ENCODE results near the gene MDH2. TPM values are rescaled to one million over a fixed set of nuclear protein-coding genes. Genes with fewer than 3 reads are reported as not detected.

Gene MDH2
- total and polyA plus RNA-seq, 10 of the 15 experiments (the other 5 are each of a cell fraction or from before 2014, with no cell fraction given): 106 to 530 (median 202) TPM

GRCh38 chr7:76051840-76052239 lies 3.9 kb downstream of the MDH2 start:
- H3K27me3 ChIP-seq (replicated peaks in 1 of 2; ENCODE audit: control insufficient read depth in 2 of 2, insufficient read depth in 2 of 2, low read length in 1 of 2): no peaks in the 10 kb centered on the region
- ChIA-PET RAD21 (ENCODE audit: unreplicated experiment) (no interaction called here), CTCF (interaction anchor here (1.6 kb wide), 1 partner anchor 32 kb away, joined by 4 read pairs; no protein-coding TSS in a partner anchor), SMC1A (ENCODE audit: uncharacterized antibody, unreplicated experiment) (interaction anchor here (1.0 kb wide), 1 partner anchor 32 kb away, joined by 3 read pairs; no protein-coding TSS in a partner anchor), POLR2A (interaction anchor here (1.5 kb wide), 1 partner anchor 137 kb away, joined by 3 read pairs; the partner anchor contains the start of gene POR)
- in situ Hi-C loops (cut with MboI) (no loop called here), intact Hi-C loops (cut with micrococcal nuclease; ENCODE audit: unreplicated experiment) (no loop called here)
- DNase-seq (ENCODE audit: low read depth, low spot score) (no peak), ATAC-seq (no peak), FAIRE-seq (no peak)
- H3K9ac ChIP-seq (ENCODE audit: control insufficient read depth, insufficient read depth, low read length): no peak overlapping the region
- H3K4me3 ChIP-seq: no peak overlapping the region
- H3K27ac ChIP-seq (ENCODE audit: control insufficient read depth, insufficient read depth): no peak overlapping the region
- H4K20me1 ChIP-seq (ENCODE audit: control insufficient read depth, insufficient read depth): peaks cover 9% of the 10 kb centered on the region; the same call in 1 of the 2 replicates
- peaks cover 77% of the 10 kb centered on the region for H3K79me2 ChIP-seq (ENCODE audit: control insufficient read depth, insufficient read depth, low read length)
- peak overlapping the region; percentile 43 for H3K4me2 ChIP-seq (ENCODE audit: control insufficient read depth, insufficient read depth)
- 100% methylated on average over 4 of the region's 4 CpGs for WGBS (ENCODE audit: insufficient coverage, insufficient replicate concordance, low lambda C conversion rate, missing lambda C conversion rate)
- no TSS peak for BruUV-seq (replicated peaks)
- peaks cover 18% of the 10 kb centered on the region for H3K4me1 ChIP-seq (ENCODE audit: control insufficient read depth, insufficient read depth, low read length)
- no peaks in the 10 kb centered on the region for H3K9me3 ChIP-seq (replicated peaks; ENCODE audit: control insufficient read depth, insufficient read depth, low read length)
- no peak overlapping the region for H2AFZ ChIP-seq (ENCODE audit: control insufficient read depth, low read depth, low read length)
- H3K36me3 ChIP-seq (ENCODE audit: control insufficient read depth in 2 of 2, insufficient read depth in 2 of 2, low read length in 1 of 2): peaks cover 6 to 33% of the 10 kb centered on the region in 2 experiments
- no peak for TF ChIP-seq E4F1 (IDR thresholded peaks at IDR 0.05; ENCODE audit: borderline replicate concordance, partially characterized antibody)
- TF ChIP-seq ZNF592 (IDR thresholded peaks at IDR 0.05): no peak
- no peak for TF ChIP-seq EZH2 (IDR thresholded peaks at IDR 0.05; ENCODE audit: borderline replicate concordance, control insufficient read depth, low read depth, low read length)
- TF ChIP-seq IKZF1 (conservative IDR thresholded peaks at IDR 0.05): no peak
- TF ChIP-seq POLR2AphosphoS2 (IDR thresholded peaks at IDR 0.05; ENCODE audit: low read depth, low read length): no peak
- no peak for TF ChIP-seq HDGF (IDR thresholded peaks at IDR 0.05)
- no peak for TF ChIP-seq NFXL1 (IDR thresholded peaks at IDR 0.05; ENCODE audit: borderline replicate concordance)
- TF ChIP-seq USF1 (IDR thresholded peaks at IDR 0.05; ENCODE audit: borderline replicate concordance, extremely low read length, insufficient read depth, low read depth, low read length): no peak
- no peak for TF ChIP-seq BRCA1 (IDR thresholded peaks at IDR 0.05; ENCODE audit: low read depth, low read length)
- no peak for TF ChIP-seq ATF2 (IDR thresholded peaks at IDR 0.05; ENCODE audit: low read length)
- no peak for TF ChIP-seq NKRF (conservative IDR thresholded peaks at IDR 0.05)
- TF ChIP-seq JUND (IDR thresholded peaks at IDR 0.05; ENCODE audit: low read depth, low read length): no peak
- TF ChIP-seq CBX5 (IDR thresholded peaks at IDR 0.05; ENCODE audit: low read depth): no peak
